Natural killer cell (primary cell): ENCODE data around the gene INAVA. TPM values are rescaled to one million over a fixed set of nuclear protein-coding genes. Genes with fewer than 3 reads are reported as not detected.
"Not testable (repeated sequence)": the region's sequence is repeated elsewhere in the genome, so short reads cannot be mapped to it uniquely, and the experiment has no call there.

Experiments used
- ATAC-seq, 3 donors: fragments of 150-1000 bp in 2 of 3; fragments of 200-7000 bp in 1 of 3; cut with Tn5 transposase; 1 replicate in 1 of 3; 2 replicates in 2 of 3; pipeline ENCODE4 v1.10.0; 2021; ENCODE audit warnings: mild to moderate bottlenecking in 2 of 3, moderate library complexity in 2 of 3
- DNase-seq, 2 donors: peaks; one replicate each; pipeline versions ENCODE4 v3.0.0 to v3.0.0-alpha.2; 2013 to 2021; ENCODE audit warnings: mixed read lengths in 1 of 2
- H3K27ac ChIP-seq: one replicate; pipeline ENCODE4 v1.5.1; 2013; ENCODE audit warnings: mild to moderate bottlenecking, low read length
- H3K27me3 ChIP-seq: one replicate; pipeline ENCODE4 v1.6.1; 2013; ENCODE audit warnings: low read length; ENCODE audit not compliant: control insufficient read depth, insufficient read depth
- H3K36me3 ChIP-seq: one replicate; pipeline ENCODE4 v1.6.1; 2013; ENCODE audit warnings: low read length; ENCODE audit not compliant: control insufficient read depth, insufficient read depth
- H3K4me1 ChIP-seq: one replicate; pipeline ENCODE4 v1.6.1; 2013; ENCODE audit warnings: low read length; ENCODE audit not compliant: control insufficient read depth, insufficient read depth
- H3K4me3 ChIP-seq: one replicate; pipeline ENCODE4 v1.5.1; 2013; ENCODE audit warnings: low read length
- H3K9me3 ChIP-seq: one replicate; pipeline ENCODE4 v1.6.1; 2013; ENCODE audit warnings: low read length; ENCODE audit not compliant: control insufficient read depth, insufficient read depth
- H3K27ac Mint-ChIP-seq, 2 donors: one replicate each; pipeline ENCODE4 v1.8.0; 2022; ENCODE audit warnings: mild to moderate bottlenecking in 2 of 2, mixed read lengths in 2 of 2, moderate library complexity in 1 of 2
- H3K27me3 Mint-ChIP-seq, 2 donors: one replicate each; pipeline ENCODE4 v1.8.0; 2022; ENCODE audit warnings: low read depth in 2 of 2, mixed read lengths in 2 of 2
- H3K36me3 Mint-ChIP-seq: one replicate; pipeline ENCODE4 v1.8.0; 2022; ENCODE audit warnings: mixed read lengths
- H3K4me1 Mint-ChIP-seq, 2 donors: one replicate each; pipeline ENCODE4 v1.8.0; 2022; ENCODE audit warnings: mixed read lengths in 2 of 2
- H3K4me3 Mint-ChIP-seq: one replicate; pipeline ENCODE4 v1.8.0; 2022; ENCODE audit warnings: mild to moderate bottlenecking, moderate library complexity, mixed read lengths
- H3K9me3 Mint-ChIP-seq, 2 donors: one replicate each; pipeline ENCODE4 v1.8.0; 2022; ENCODE audit warnings: mixed read lengths in 2 of 2
- CTCF ChIP-seq: fragments of 200-600 bp; IDR thresholded peaks from one replicate; pipeline ENCODE4 v1.8.0; 2022; ENCODE audit warnings: antibody characterized with exemption
- WGBS: methylation state at CpG from one replicate; pipeline ENCODE4 v1.1.7; 2013; ENCODE audit warnings: missing lambda C conversion rate; ENCODE audit not compliant: insufficient coverage; 5-methylcytosine and 5-hydroxymethylcytosine counted together
- intact Hi-C: fragments of 100-400 bp; cut with micrococcal nuclease; formaldehyde crosslinking; loops from one replicate; pipeline ENCODE4 v1.14.2; 2022
- total RNA-seq, 4 donors: library from RNA; stranded (reverse); fragments of 120-200 nt in 1 of 4; gene quantifications; one replicate each; pipeline versions ENCODE4 v1.2.3 to v1.2.4, GENCODE V29; 2013 to 2022

The INAVA gene
- total RNA-seq, 3 donors from 2014 or later (not counting 1 experiment from before 2014, with no cell fraction given): 0.13 to 0.18 TPM; not detected in 1

- Mint-ChIP-seq H3K9me3 (no peaks in the 10 kb centered on the region), H3K4me3 (no peak overlapping the region), H3K4me1 (no peaks in the 10 kb centered on the region), H3K36me3 (no peaks in the 10 kb centered on the region), H3K27ac (no peak overlapping the region), H3K27me3 (peaks cover 10% of the 10 kb centered on the region in 2 donors)
- H3K9me3 ChIP-seq: no peaks in the 10 kb centered on the region
- H3K27me3 ChIP-seq: no peaks in the 10 kb centered on the region
- no peaks in the 10 kb centered on the region for H3K4me1 ChIP-seq
- 97% methylated on average over 24 of the region's 24 CpGs for WGBS
- no peak overlapping the region for H3K4me3 ChIP-seq
- DNase-seq (no peak), ATAC-seq (no peak)
- H3K36me3 ChIP-seq: no peaks in the 10 kb centered on the region
- H3K27ac ChIP-seq: no peak overlapping the region
- intact Hi-C loops: no loop called here
- no peak for TF ChIP-seq CTCF
These were observed 16.7 kb downstream of the INAVA start for GRCh38 chr1:200911361-200911760.

GRCh38 chr1:200911936-200912335 lies 17.2 kb downstream of the INAVA start:
- H3K36me3 ChIP-seq, ATAC-seq, H3K4me3 Mint-ChIP-seq, DNase-seq, H3K27me3 ChIP-seq, H3K27ac Mint-ChIP-seq, H3K9me3 Mint-ChIP-seq, H3K9me3 ChIP-seq, intact Hi-C loops, H3K4me3 ChIP-seq, H3K4me1 ChIP-seq, H3K27ac ChIP-seq, H3K4me1 Mint-ChIP-seq, H3K36me3 Mint-ChIP-seq: not testable (repeated sequence)
- 92% methylated on average over 7 of the region's 21 CpGs for WGBS
- H3K27me3 Mint-ChIP-seq: peaks cover 10 to 13% of the 10 kb centered on the region in 2 donors

- no peaks in the 10 kb centered on the region for H3K9me3 Mint-ChIP-seq
- no peaks in the 10 kb centered on the region for H3K36me3 Mint-ChIP-seq
- no peak overlapping the region for H3K4me3 Mint-ChIP-seq
- Histone ChIP-seq H3K4me1 (no peaks in the 10 kb centered on the region), H3K4me3 (no peak overlapping the region), H3K36me3 (no peaks in the 10 kb centered on the region), H3K9me3 (no peaks in the 10 kb centered on the region), H3K27me3 (no peaks in the 10 kb centered on the region), H3K27ac (no peak overlapping the region)
- ATAC-seq (no peak), DNase-seq (no peak)
- WGBS: 92% methylated on average over 13 of the region's 13 CpGs
- H3K27ac Mint-ChIP-seq: no peak overlapping the region
- no peak for TF ChIP-seq CTCF
- H3K27me3 Mint-ChIP-seq: peaks cover 7 to 11% of the 10 kb centered on the region in 2 donors
- no peaks in the 10 kb centered on the region for H3K4me1 Mint-ChIP-seq
- intact Hi-C loops: no loop called here
These were observed 18.2 kb downstream of the INAVA start for GRCh38 chr1:200912737-200913407.

- H3K4me3 ChIP-seq: no peak overlapping the region
- H3K27me3 ChIP-seq: no peaks in the 10 kb centered on the region
- no peak overlapping the region for H3K27ac ChIP-seq
- Mint-ChIP-seq H3K4me3 (no peak overlapping the region), H3K27ac (no peak overlapping the region), H3K9me3 (no peaks in the 10 kb centered on the region), H3K4me1 (no peaks in the 10 kb centered on the region), H3K36me3 (no peaks in the 10 kb centered on the region), H3K27me3 (peaks cover 0 to 3% of the 10 kb centered on the region in 2 donors)
- intact Hi-C loops: no loop called here
- H3K9me3 ChIP-seq: no peaks in the 10 kb centered on the region
- no peaks in the 10 kb centered on the region for H3K4me1 ChIP-seq
- H3K36me3 ChIP-seq: no peaks in the 10 kb centered on the region
- ATAC-seq: no peak
- WGBS: 65% methylated on average over 22 of the region's 22 CpGs
- TF ChIP-seq CTCF: no peak
- no peak for DNase-seq
These were observed 21.5 kb downstream of the INAVA start for GRCh38 chr1:200916152-200916551.
